SU-DHL-6 (cell line): Measurements from ENCODE around the gene HK3.

Experiments used
- H2AFZ ChIP-seq: fragments of 200-600 bp; sonication (generic); 2 replicates; pipeline ENCODE4 v1.6.1; 2014; ENCODE audit warnings: low read depth, mild to moderate bottlenecking, moderate library complexity, mixed read lengths, antibody characterized with exemption, low read length; ENCODE audit not compliant: severe bottlenecking
- H3F3A ChIP-seq: fragments of 200-600 bp; shearing (Covaris generic); 2 replicates; pipeline ENCODE4 v1.6.0; 2016; ENCODE audit warnings: antibody characterized with exemption, mild to moderate bottlenecking; ENCODE audit not compliant: insufficient read depth
- H3K27ac ChIP-seq: fragments of 200-600 bp; sonication (generic); 2 replicates; pipeline ENCODE4 v1.5.1; 2016; ENCODE audit warnings: low read depth, mild to moderate bottlenecking, low read length, moderate library complexity, mixed read lengths
- H3K27me3 ChIP-seq: fragments of 200-600 bp; sonication (generic), shearing (Covaris generic); 2 replicates; pipeline ENCODE4 v1.6.0; 2014; ENCODE audit warnings: mild to moderate bottlenecking, low read length
- H3K36me3 ChIP-seq: fragments of 200-600 bp; sonication (generic); 2 replicates; pipeline ENCODE4 v1.6.1; 2014; ENCODE audit warnings: mild to moderate bottlenecking, low read length, mixed read lengths
- H3K4me2 ChIP-seq: fragments of 300-600, 200-600 bp; shearing (Covaris generic), sonication (generic); 2 replicates; pipeline ENCODE4 v1.6.0; 2014; ENCODE audit warnings: low read length, low read depth, mild to moderate bottlenecking; ENCODE audit not compliant: poor library complexity, severe bottlenecking
- H3K4me3 ChIP-seq: fragments of 200-600 bp; sonication (generic); 2 replicates; pipeline ENCODE4 v1.5.1; 2014; ENCODE audit warnings: antibody characterized with exemption, low read length, mild to moderate bottlenecking, mixed read lengths; ENCODE audit not compliant: insufficient read depth, poor library complexity, severe bottlenecking
- H3K79me2 ChIP-seq: fragments of 200-600 bp; sonication (generic); 2 replicates; pipeline ENCODE4 v1.6.1; 2014; ENCODE audit warnings: mild to moderate bottlenecking, low read length, moderate library complexity; ENCODE audit not compliant: insufficient read depth
- H3K9ac ChIP-seq: fragments of 200-600 bp; sonication (generic); 2 replicates; pipeline ENCODE4 v1.7.0; 2014; ENCODE audit warnings: mild to moderate bottlenecking, low read length
- H3K9me2 ChIP-seq: fragments of 200-600 bp; sonication (generic); replicated peaks from 2 replicates; pipeline ENCODE4 v1.6.1; 2014; ENCODE audit warnings: low read length; ENCODE audit not compliant: insufficient read depth
- H3K9me3 ChIP-seq: fragments of 200-600 bp; sonication (generic); 2 replicates; pipeline ENCODE4 v1.6.1; 2014; ENCODE audit warnings: low read length, mixed read lengths; ENCODE audit not compliant: insufficient read depth
- H4K20me1 ChIP-seq: fragments of 200-600 bp; sonication (generic); 2 replicates; pipeline ENCODE4 v1.6.1; 2014; ENCODE audit warnings: low read depth, mild to moderate bottlenecking, antibody characterized with exemption, low read length, moderate library complexity, mixed read lengths
- EZH2phosphoT487 ChIP-seq: fragments of 200-600 bp; sonication (generic), shearing (Covaris generic); conservative IDR thresholded peaks from 2 replicates; pipeline ENCODE4 v1.6.1; 2018; ENCODE audit warnings: mild to moderate bottlenecking, antibody characterized with exemption, low read length, moderate library complexity, mixed read lengths
- TF ChIP-seq, protein P1 (sequence below): fragments of 200-600 bp; sonication (generic); IDR thresholded peaks from one replicate; pipeline ENCODE4 v1.5.1; 2017; ENCODE audit warnings: antibody characterized with exemption, mild to moderate bottlenecking, low read length, moderate library complexity; ENCODE audit not compliant: insufficient read depth, poor library complexity, severe bottlenecking

HK3 gene

DNA sequence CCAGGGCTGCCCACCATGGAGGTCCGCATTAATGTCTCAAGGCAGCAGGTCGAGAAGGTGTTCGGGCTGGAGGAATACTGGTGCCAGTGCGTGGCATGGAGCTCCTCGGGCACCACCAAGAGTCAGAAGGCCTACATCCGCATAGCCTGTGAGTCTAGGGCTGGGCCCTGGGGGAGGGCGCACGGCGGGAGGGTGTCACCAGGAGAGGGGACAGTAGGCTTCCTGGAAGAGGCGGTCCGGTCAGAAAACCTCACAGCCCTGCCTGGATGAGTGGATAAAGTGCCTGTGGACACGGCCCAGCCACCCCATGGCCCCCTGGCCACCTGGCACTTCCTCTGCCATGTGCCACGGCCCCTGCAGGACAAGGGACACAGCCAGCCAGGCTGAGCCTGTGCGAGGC, 31.0 kb downstream of the HK3 start:
- no peak for TF ChIP-seq EZH2phosphoT487
- TF ChIP-seq, protein P1, sequence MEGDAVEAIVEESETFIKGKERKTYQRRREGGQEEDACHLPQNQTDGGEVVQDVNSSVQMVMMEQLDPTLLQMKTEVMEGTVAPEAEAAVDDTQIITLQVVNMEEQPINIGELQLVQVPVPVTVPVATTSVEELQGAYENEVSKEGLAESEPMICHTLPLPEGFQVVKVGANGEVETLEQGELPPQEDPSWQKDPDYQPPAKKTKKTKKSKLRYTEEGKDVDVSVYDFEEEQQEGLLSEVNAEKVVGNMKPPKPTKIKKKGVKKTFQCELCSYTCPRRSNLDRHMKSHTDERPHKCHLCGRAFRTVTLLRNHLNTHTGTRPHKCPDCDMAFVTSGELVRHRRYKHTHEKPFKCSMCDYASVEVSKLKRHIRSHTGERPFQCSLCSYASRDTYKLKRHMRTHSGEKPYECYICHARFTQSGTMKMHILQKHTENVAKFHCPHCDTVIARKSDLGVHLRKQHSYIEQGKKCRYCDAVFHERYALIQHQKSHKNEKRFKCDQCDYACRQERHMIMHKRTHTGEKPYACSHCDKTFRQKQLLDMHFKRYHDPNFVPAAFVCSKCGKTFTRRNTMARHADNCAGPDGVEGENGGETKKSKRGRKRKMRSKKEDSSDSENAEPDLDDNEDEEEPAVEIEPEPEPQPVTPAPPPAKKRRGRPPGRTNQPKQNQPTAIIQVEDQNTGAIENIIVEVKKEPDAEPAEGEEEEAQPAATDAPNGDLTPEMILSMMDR: no peak
- no peaks in the 10 kb centered on the region for H3K9me2 ChIP-seq
- no peaks in the 10 kb centered on the region for H4K20me1 ChIP-seq
- H3K4me3 ChIP-seq: no peak overlapping the region
- H3K9ac ChIP-seq: no peak overlapping the region
- no peaks in the 10 kb centered on the region for H3F3A ChIP-seq
- no peaks in the 10 kb centered on the region for H3K27me3 ChIP-seq
- H3K27ac ChIP-seq: no peak overlapping the region
- no peaks in the 10 kb centered on the region for H3K79me2 ChIP-seq
- H3K36me3 ChIP-seq: no peaks in the 10 kb centered on the region
- H3K9me3 ChIP-seq: no peaks in the 10 kb centered on the region
- H3K4me2 ChIP-seq: no peak overlapping the region
- H2AFZ ChIP-seq: no peak overlapping the region

DNA sequence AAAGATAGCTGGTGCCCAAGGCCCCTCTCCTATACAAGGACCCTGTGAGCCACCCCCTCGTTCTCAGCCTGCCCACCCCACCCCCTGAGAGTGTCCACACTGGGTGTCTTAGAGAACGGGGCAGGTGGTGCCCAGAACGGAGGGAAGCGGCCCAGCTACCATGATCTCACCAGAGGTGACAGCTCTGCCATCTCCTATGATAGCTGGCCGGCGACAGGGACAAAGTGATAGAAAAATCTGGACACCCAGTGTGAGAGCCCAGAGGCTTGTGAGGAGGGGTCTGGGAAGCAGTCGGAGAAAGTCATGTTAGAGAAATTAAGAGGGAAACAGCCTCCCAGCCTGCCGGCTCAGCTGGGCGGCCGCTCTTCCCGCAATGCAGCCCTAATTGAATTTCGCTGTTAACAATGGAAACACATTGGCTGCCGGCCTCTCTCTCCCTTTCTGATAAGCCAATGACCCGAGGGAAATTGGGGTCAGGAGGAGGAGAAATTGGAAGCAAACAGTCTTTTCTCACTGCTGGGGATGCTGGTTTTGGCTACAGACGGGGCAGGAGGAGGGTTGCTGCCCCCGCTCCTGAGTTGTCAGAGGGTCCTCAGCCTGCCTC, 32.3 kb downstream of the HK3 start:
- Histone ChIP-seq H3K4me2 (no peak overlapping the region), H4K20me1 (no peaks in the 10 kb centered on the region), H3K9me3 (no peaks in the 10 kb centered on the region), H3K27ac (no peak overlapping the region), H3K9me2 (no peaks in the 10 kb centered on the region), H3K36me3 (no peaks in the 10 kb centered on the region), H2AFZ (no peak overlapping the region), H3K79me2 (no peaks in the 10 kb centered on the region), H3K4me3 (no peak overlapping the region), H3K27me3 (no peaks in the 10 kb centered on the region), H3K9ac (no peak overlapping the region), H3F3A (no peaks in the 10 kb centered on the region)
- TF ChIP-seq, protein P1: no peak
- TF ChIP-seq EZH2phosphoT487: no peak

DNA sequence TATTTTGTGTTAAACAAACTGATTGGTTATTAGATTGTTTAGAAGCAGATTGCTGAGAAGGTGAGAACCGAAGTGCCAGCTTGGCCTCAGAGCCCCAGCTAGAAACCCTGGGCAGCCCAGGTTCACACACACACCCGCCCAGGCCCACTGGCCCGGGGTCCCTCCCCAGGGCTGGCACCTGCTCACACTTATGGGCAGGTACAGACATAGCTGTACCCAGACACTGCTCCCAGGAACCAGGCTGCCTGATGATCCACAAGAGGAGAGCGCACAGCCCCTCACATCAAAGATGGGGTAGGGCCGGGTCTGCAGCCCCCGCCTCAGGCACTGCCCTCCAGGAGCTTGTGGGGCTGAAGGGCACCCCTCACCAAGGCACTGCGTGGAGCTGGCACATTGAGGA, 33.2 kb downstream of the HK3 start:
- no peak for TF ChIP-seq EZH2phosphoT487
- TF ChIP-seq, protein P1: no peak
- Histone ChIP-seq H4K20me1 (no peaks in the 10 kb centered on the region), H2AFZ (no peak overlapping the region), H3K79me2 (no peaks in the 10 kb centered on the region), H3K9me2 (no peaks in the 10 kb centered on the region), H3K9ac (no peak overlapping the region), H3K36me3 (no peaks in the 10 kb centered on the region), H3F3A (no peaks in the 10 kb centered on the region), H3K9me3 (no peaks in the 10 kb centered on the region), H3K4me2 (no peak overlapping the region), H3K4me3 (no peak overlapping the region), H3K27me3 (no peaks in the 10 kb centered on the region), H3K27ac (no peak overlapping the region)
